Measurements from ENCODE around the gene ZFR. TPM values are rescaled to one million over a fixed set of nuclear protein-coding genes. Genes with fewer than 3 reads are reported as not detected.

The ZFR gene
- polyA plus RNA-seq, 3 donors = 29.8 to 81.8 (median 62.3) TPM

GRCh38 chr5:32343058-32343672, 101.4 kb downstream of the ZFR start:
- Histone ChIP-seq H3K27ac (ENCODE audit: low read depth in 1 of 2, low read length in 2 of 2) (no peak overlapping the region), H3K36me3 (replicated peaks in 1 of 2; ENCODE audit: control insufficient read depth in 1 of 2, insufficient read depth in 2 of 2, low read length in 2 of 2) (no peaks in the 10 kb centered on the region), H3K4me3 (replicated peaks in 1 of 3; ENCODE audit: low read depth in 2 of 3, low read length in 3 of 3) (no peak overlapping the region), H3K4me1 (ENCODE audit: control insufficient read depth in 1 of 2, insufficient read depth in 2 of 2, low read length in 2 of 2) (no peaks in the 10 kb centered on the region), H3K9me3 (replicated peaks in 1 of 2; ENCODE audit: control insufficient read depth in 1 of 2, insufficient read depth in 1 of 2, low read length in 2 of 2) (peaks cover 27 to 30% of the 10 kb centered on the region in 2 donors), H3K9ac (ENCODE audit: insufficient read depth, low read length, poor library complexity, severe bottlenecking) (no peak overlapping the region), H3K79me2 (ENCODE audit: insufficient read depth, low read length) (no peaks in the 10 kb centered on the region), H3K27me3 (ENCODE audit: control insufficient read depth in 2 of 2, insufficient read depth in 2 of 2, low read length in 2 of 2) (no peaks in the 10 kb centered on the region), H2AFZ (ENCODE audit: insufficient read depth, low read depth, low read length, poor library complexity, severe bottlenecking) (no peak overlapping the region), H3K4me2 (replicated peaks; ENCODE audit: extremely low read depth, low read length, poor library complexity, severe bottlenecking) (no peak overlapping the region), H4K20me1 (ENCODE audit: insufficient read depth, low read length) (no peaks in the 10 kb centered on the region)
- DNase-seq = no peak
- H3K27me3 Mint-ChIP-seq (ENCODE audit: low read depth in 3 of 3) = peaks cover 0 to under 1% (median 0%) of the 10 kb centered on the region in 3 donors
- H3K4me1 Mint-ChIP-seq = no peaks in the 10 kb centered on the region
- peaks cover 20 to 71% (median 56%) of the 10 kb centered on the region in 7 donors for H3K9me3 Mint-ChIP-seq
- intact Hi-C loops (cut with micrococcal nuclease) = no loop called here
- H3K27ac Mint-ChIP-seq = no peak overlapping the region
- no CpG with 5 or more reads among the region's 2 CpGs for WGBS (ENCODE audit: insufficient coverage)
- H3K4me3 Mint-ChIP-seq = no peak overlapping the region
- no peaks in the 10 kb centered on the region for H3K36me3 Mint-ChIP-seq
- TF ChIP-seq CTCF (IDR thresholded peaks at IDR 0.05) = no peak

GRCh38 chr5:32342656-32343055, 101.9 kb downstream of the ZFR start:
- H3K27ac Mint-ChIP-seq = no peak overlapping the region
- Histone ChIP-seq H3K4me3 (replicated peaks in 1 of 3; ENCODE audit: low read depth in 2 of 3, low read length in 3 of 3) (no peak overlapping the region), H3K27me3 (ENCODE audit: control insufficient read depth in 2 of 2, insufficient read depth in 2 of 2, low read length in 2 of 2) (no peaks in the 10 kb centered on the region), H4K20me1 (ENCODE audit: insufficient read depth, low read length) (no peaks in the 10 kb centered on the region), H2AFZ (ENCODE audit: insufficient read depth, low read depth, low read length, poor library complexity, severe bottlenecking) (no peak overlapping the region), H3K4me2 (replicated peaks; ENCODE audit: extremely low read depth, low read length, poor library complexity, severe bottlenecking) (no peak overlapping the region), H3K36me3 (replicated peaks in 1 of 2; ENCODE audit: control insufficient read depth in 1 of 2, insufficient read depth in 2 of 2, low read length in 2 of 2) (no peaks in the 10 kb centered on the region), H3K79me2 (ENCODE audit: insufficient read depth, low read length) (no peaks in the 10 kb centered on the region), H3K27ac (ENCODE audit: low read depth in 1 of 2, low read length in 2 of 2) (no peak overlapping the region), H3K4me1 (ENCODE audit: control insufficient read depth in 1 of 2, insufficient read depth in 2 of 2, low read length in 2 of 2) (no peaks in the 10 kb centered on the region), H3K9me3 (replicated peaks in 1 of 2; ENCODE audit: control insufficient read depth in 1 of 2, insufficient read depth in 1 of 2, low read length in 2 of 2) (peaks cover 25 to 32% of the 10 kb centered on the region in 2 donors), H3K9ac (ENCODE audit: insufficient read depth, low read length, poor library complexity, severe bottlenecking) (no peak overlapping the region)
- no peaks in the 10 kb centered on the region for H3K4me1 Mint-ChIP-seq
- WGBS (ENCODE audit: insufficient coverage) = 67% methylated on average over 2 of the region's 4 CpGs
- H3K36me3 Mint-ChIP-seq = no peaks in the 10 kb centered on the region
- peaks cover 18 to 70% (median 58%) of the 10 kb centered on the region in 7 donors for H3K9me3 Mint-ChIP-seq
- intact Hi-C loops (cut with micrococcal nuclease) = no loop called here
- H3K27me3 Mint-ChIP-seq (ENCODE audit: low read depth in 3 of 3) = no peaks in the 10 kb centered on the region
- TF ChIP-seq CTCF (IDR thresholded peaks at IDR 0.05) = no peak
- no peak overlapping the region for H3K4me3 Mint-ChIP-seq
- DNase-seq = no peak

All from CD14-positive monocyte (primary cell).